ENCODE results near the gene CAPN15.
"Not testable (repeated sequence)": the region's sequence is repeated elsewhere in the genome, so short reads cannot be mapped to it uniquely, and the experiment has no call there.

DNA sequence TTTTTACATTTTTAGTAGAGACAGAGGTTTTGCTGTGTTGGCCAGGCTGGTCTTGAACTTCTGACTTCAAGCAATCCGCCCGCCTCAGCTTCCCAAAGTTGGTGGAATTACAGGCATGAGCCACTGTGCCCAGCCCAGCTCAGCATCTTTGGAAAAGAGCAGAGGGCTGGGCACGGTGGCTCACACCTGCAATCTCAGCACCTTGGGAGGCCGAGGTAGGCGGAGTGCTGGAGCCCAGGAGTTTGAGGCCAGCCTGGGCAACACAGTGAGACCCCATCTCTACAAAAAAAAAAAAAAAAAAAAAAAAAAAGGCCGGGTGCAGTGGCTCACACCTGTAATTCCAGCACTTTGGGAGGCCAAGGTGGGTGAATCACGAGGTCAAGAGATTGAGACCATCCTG is 70.1 kb downstream of the CAPN15 start:
- not testable (repeated sequence) for TF ChIP-seq CTCF, POLR2A (IDR thresholded peaks at IDR 0.05)

Data from right lobe of liver (tissue), 4 donors.